H1 (cell line): ENCODE data around the gene LIG4. TPM values are rescaled to one million over a fixed set of nuclear protein-coding genes. Genes with fewer than 3 reads are reported as not detected.

Experiments used
- ATF2 ChIP-seq: IDR thresholded peaks from 2 replicates; pipeline ENCODE4 v1.6.1; 2012; ENCODE audit warnings: low read length, inconsistent platforms
- CHD2 ChIP-seq: IDR thresholded peaks from 2 replicates; pipeline ENCODE4 v1.6.1; 2012; ENCODE audit warnings: low read length, improper control_type of control experiment
- CHD7 ChIP-seq: fragments of 300-600 bp; sonication (generic); IDR thresholded peaks from 2 replicates; pipeline ENCODE4 v1.7.1; 2012; ENCODE audit warnings: low read length, moderate library complexity, mild to moderate bottlenecking, inconsistent platforms; ENCODE audit not compliant: insufficient replicate concordance
- CREB1 ChIP-seq: IDR thresholded peaks from 2 replicates; pipeline ENCODE4 v1.6.1; 2012; ENCODE audit warnings: inconsistent platforms
- EP300 ChIP-seq, 2 experiments: IDR thresholded peaks; 1 replicate in 1 of 2; 2 replicates in 1 of 2; pipeline ENCODE4 v1.6.1; 2011 to 2012; ENCODE audit warnings: low read depth in 2 of 2, low read length in 2 of 2, mild to moderate bottlenecking in 2 of 2, borderline replicate concordance in 1 of 2, inconsistent platforms in 1 of 2, moderate library complexity in 1 of 2
- GABPA ChIP-seq: IDR thresholded peaks from 2 replicates; pipeline ENCODE4 v1.6.1; 2011; ENCODE audit warnings: mild to moderate bottlenecking, low read length, moderate library complexity, borderline replicate concordance; ENCODE audit not compliant: insufficient read depth
- POLR2AphosphoS5 ChIP-seq: IDR thresholded peaks from 2 replicates; pipeline ENCODE4 v1.6.1; 2011; ENCODE audit warnings: low read depth, low read length
- POU5F1 ChIP-seq: IDR thresholded peaks from 2 replicates; pipeline ENCODE4 v1.6.1; 2011; ENCODE audit warnings: low read depth, mild to moderate bottlenecking, low read length, moderate library complexity
- TBP ChIP-seq: IDR thresholded peaks from 2 replicates; pipeline ENCODE4 v1.6.1; 2011; ENCODE audit warnings: low read depth, low read length, improper control_type of control experiment
- TEAD4 ChIP-seq: IDR thresholded peaks from 2 replicates; pipeline ENCODE4 v1.6.1; 2012; ENCODE audit warnings: low read depth, low read length, inconsistent platforms, mixed read lengths
- polyA plus RNA-seq, 7 experiments: library from polyadenylated mRNA; depleted of rRNA in 3 of 7; stranded (reverse) in 5 of 7; unstranded in 2 of 7; fragments of >200 nt in 5 of 7; fragments of 200-250 nt in 2 of 7; gene quantifications; 1 replicate in 5 of 7; 2 replicates in 1 of 7; 4 replicates in 1 of 7; pipeline versions ENCODE4 v1.2.1 to v1.2.3, GENCODE V29; 2011 to 2013; ENCODE audit warnings: missing spikeins in 2 of 7, mixed read lengths in 2 of 7
- total RNA-seq: library from RNA; stranded (reverse); fragmentation: NEBNext Ultra II Directional; extraction: Animal tissue kit (Norgen Biotek cat#: 25700); gene quantifications from 2 replicates; pipeline ENCODE4 v1.2.1, GENCODE V29; 2021
- TF ChIP-seq, protein P1 (sequence below): IDR thresholded peaks from 2 replicates; pipeline ENCODE4 v1.6.1; 2012; ENCODE audit warnings: inconsistent platforms

LIG4 gene
- total and polyA plus RNA-seq, 2 of the 8 experiments (the other 6 are each of a cell fraction or from before 2014, with no cell fraction given): 1.1 to 4.5 TPM

DNA sequence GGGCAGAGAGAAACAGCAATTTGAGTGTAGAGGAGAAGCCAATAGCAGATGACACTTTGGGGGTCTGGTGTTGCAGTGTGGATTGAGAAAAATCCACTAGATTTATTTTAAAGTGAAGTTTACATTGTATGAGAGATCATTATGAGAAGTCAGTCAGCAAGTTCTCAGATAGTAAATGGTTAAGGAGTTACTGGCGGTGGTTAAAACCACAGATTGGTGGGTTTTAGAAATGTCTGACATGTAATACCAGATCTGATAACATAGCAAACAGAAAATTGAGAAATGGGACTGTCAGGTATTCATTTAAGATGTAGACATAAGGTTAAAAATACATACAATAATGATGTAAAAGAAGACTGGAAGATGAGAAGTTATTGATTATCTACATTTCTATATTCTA, 10.1 kb upstream of the LIG4 start (continued):
- no peak for TF ChIP-seq CHD7
- no peak for TF ChIP-seq EP300 (IDR thresholded peaks at IDR 0.05; ENCODE audit: borderline replicate concordance in 1 of 2, low read depth in 2 of 2, low read length in 2 of 2)
- no peak for TF ChIP-seq ATF2
- no peak for TF ChIP-seq POLR2AphosphoS5
- TF ChIP-seq TBP: no peak
- no peak for TF ChIP-seq POU5F1
- TF ChIP-seq GABPA: no peak
- TF ChIP-seq TEAD4: no peak
- no peak for TF ChIP-seq CREB1
- TF ChIP-seq, protein P1, sequence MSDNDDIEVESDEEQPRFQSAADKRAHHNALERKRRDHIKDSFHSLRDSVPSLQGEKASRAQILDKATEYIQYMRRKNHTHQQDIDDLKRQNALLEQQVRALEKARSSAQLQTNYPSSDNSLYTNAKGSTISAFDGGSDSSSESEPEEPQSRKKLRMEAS: no peak
- TF ChIP-seq CHD2: no peak
